ENCODE measurements around the gene AARS2. TPM values are rescaled to one million over a fixed set of nuclear protein-coding genes. Genes with fewer than 3 reads are reported as not detected.
A peak's percentile ranks its signal among the peaks of the same experiment; 100 is the strongest.

Gene AARS2
- total and polyA plus RNA-seq, 9 of the 15 experiments (the other 6 are each of a cell fraction or from before 2014, with no cell fraction given): 0.97 to 34.0 (median 18.3) TPM

- ATAC-seq: no peak
- no TSS peak for BruUV-seq (replicated peaks)
- peak overlapping the region in 1 of 2 experiments; percentile 74; a peak in 1 of 4 replicates for H3K9ac ChIP-seq (ENCODE audit: insufficient read depth in 1 of 2, low read depth in 2 of 2, low read length in 2 of 2)
- no peaks in the 10 kb centered on the region for H3K9me1 ChIP-seq (ENCODE audit: control insufficient read depth, insufficient read depth, low read length)
- no peak for FAIRE-seq
- H3K27ac ChIP-seq (ENCODE audit: extremely low read depth, low read depth, low read length): peak overlapping the region; percentile 74; the same call in 1 of the 3 replicates
- H3K36me3 ChIP-seq (ENCODE audit: control insufficient read depth, insufficient read depth, low read length): peaks cover 22% of the 10 kb centered on the region; the same call in 1 of the 3 replicates
- ChIA-PET POLR2A (interaction anchor here (0.6 to 8.2 kb wide), 2 partner anchors 18 to 134 kb away, joined by 3 to 69 read pairs; partner anchors contain the start of gene HSP90AB1), CTCF (ENCODE audit: low intra/inter-chr PET ratio) (interaction anchor here (1.0 kb wide), 1 partner anchor 73 kb away, joined by 5 read pairs; no protein-coding TSS in a partner anchor)
- WGBS (ENCODE audit: insufficient coverage, low coverage, missing lambda C conversion rate): 59% methylated on average over 17 of the region's 17 CpGs
- no peaks in the 10 kb centered on the region for H3K9me3 ChIP-seq (replicated peaks; ENCODE audit: control insufficient read depth, insufficient read depth, low read depth, low read length)
- H3K4me2 ChIP-seq (ENCODE audit: insufficient read depth, low read length): peak overlapping the region; percentile 90
- H3K4me1 ChIP-seq (replicated peaks in 1 of 2; ENCODE audit: control insufficient read depth in 2 of 2, insufficient read depth in 2 of 2, low read length in 2 of 2): peaks cover 19 to 36% of the 10 kb centered on the region in 2 experiments; a peak in 4 of 5 replicates
- DNase-seq (ENCODE audit: extremely low read depth in 1 of 4, low spot score in 3 of 4): no peak
- H3K79me2 ChIP-seq (ENCODE audit: control insufficient read depth, insufficient read depth, low read length): peaks cover 17% of the 10 kb centered on the region
- peaks cover 16 to 17% of the 10 kb centered on the region in 2 experiments for H3K27me3 ChIP-seq (ENCODE audit: control insufficient read depth in 2 of 2, insufficient read depth in 2 of 2, low read length in 2 of 2)
- peaks cover 3% of the 10 kb centered on the region; the same call in 1 of the 2 replicates for H4K20me1 ChIP-seq (replicated peaks; ENCODE audit: control insufficient read depth, insufficient read depth, low read length)
- peak overlapping the region; percentile 83 for H3K4me3 ChIP-seq
- H2AFZ ChIP-seq (ENCODE audit: low read depth, low read length): peak overlapping the region; percentile 86
- in situ Hi-C loops (cut with MboI): loop anchor here (5.0 kb wide), 1 partner anchor 77 kb away; the partner anchor contains the start of gene SPATS1
- intact Hi-C loops (cut with micrococcal nuclease): loop anchor here (5.0 kb wide), 1 partner anchor 168 kb away; no protein-coding TSS in a partner anchor
- TF ChIP-seq ARID2 (IDR thresholded peaks at IDR 0.05) (0 out of 2 replicates have a peak, but pooled peaks have one; percentile 42), ZNF695 (CRISPR knock-in tag; IDR thresholded peaks at IDR 0.05) (no peak), PRMT5 (CRISPR knock-in tag; IDR thresholded peaks at IDR 0.05) (no peak), ZNF121 (CRISPR knock-in tag; conservative IDR thresholded peaks at IDR 0.05) (peak; percentile 72), MAFK (IDR thresholded peaks at IDR 0.05; ENCODE audit: low read length) (no peak), ZBTB2 (IDR thresholded peaks at IDR 0.05) (peak; percentile 55), NFATC3 (IDR thresholded peaks at IDR 0.05) (peak; percentile 78; the same call in 1 of the 2 replicates), ZNF717 (CRISPR knock-in tag; IDR thresholded peaks at IDR 0.05) (no peak), U2AF2 (optimal IDR thresholded peaks at IDR 0.05; ENCODE audit: low read depth, low read length) (no peak), HCFC1 (IDR thresholded peaks at IDR 0.05; ENCODE audit: low read depth, low read length) (0 out of 2 replicates have a peak, but pooled peaks have one; percentile 25), BCOR (IDR thresholded peaks at IDR 0.05) (peak; percentile 86), FOSL1 (tag; conservative IDR thresholded peaks at IDR 0.05) (peak; percentile 69), ZNF24 (IDR thresholded peaks at IDR 0.05) (peak; percentile 100), JUND (IDR thresholded peaks at IDR 0.05; ENCODE audit: borderline replicate concordance, low read depth, low read length) (peak; percentile 59; the same call in 1 of the 2 replicates), JUND (tag; IDR thresholded peaks at IDR 0.05; ENCODE audit: borderline replicate concordance, low read depth, low read length) (no peak; the same call in 2 of the 3 replicates), SMARCE1 (IDR thresholded peaks at IDR 0.05) (peak; percentile 72), FOXK2 (conservative IDR thresholded peaks at IDR 0.05 in 1 of 2, IDR thresholded peaks at IDR 0.05 in 1 of 2; ENCODE audit: low read depth in 2 of 2) (0 out of 4 replicates have a peak, but pooled peaks of 1 of the 2 experiments have one; percentile 55), ZC3H4 (CRISPR knock-in tag; IDR thresholded peaks at IDR 0.05; ENCODE audit: borderline replicate concordance) (no peak)
- TF ChIP-seq, protein P1, sequence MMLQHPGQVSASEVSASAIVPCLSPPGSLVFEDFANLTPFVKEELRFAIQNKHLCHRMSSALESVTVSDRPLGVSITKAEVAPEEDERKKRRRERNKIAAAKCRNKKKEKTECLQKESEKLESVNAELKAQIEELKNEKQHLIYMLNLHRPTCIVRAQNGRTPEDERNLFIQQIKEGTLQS (IDR thresholded peaks at IDR 0.05): peak; percentile 43; the same call in 1 of the 2 replicates
- TF ChIP-seq, protein P1 (CRISPR knock-in tag; conservative IDR thresholded peaks at IDR 0.05): no peak
Observed at GRCh38 chr6:44265722-44266233, 47.4 kb downstream of the AARS2 start.
